GM23248 (cell line): ENCODE data around the gene SUSD6.

Experiments used
- EZH2 ChIP-seq: fragments of 200-600 bp; sonication (generic); IDR thresholded peaks from 2 replicates; pipeline ENCODE4 v1.6.1; 2018; ENCODE audit warnings: antibody characterized with exemption, mild to moderate bottlenecking; ENCODE audit not compliant: insufficient read depth, poor library complexity, severe bottlenecking
- EZH2phosphoT487 ChIP-seq: fragments of 200-600 bp; sonication (generic); IDR thresholded peaks from 2 replicates; pipeline ENCODE4 v1.6.1; 2018; ENCODE audit warnings: antibody characterized with exemption, moderate library complexity, mild to moderate bottlenecking, low read depth; ENCODE audit not compliant: insufficient read depth

DNA sequence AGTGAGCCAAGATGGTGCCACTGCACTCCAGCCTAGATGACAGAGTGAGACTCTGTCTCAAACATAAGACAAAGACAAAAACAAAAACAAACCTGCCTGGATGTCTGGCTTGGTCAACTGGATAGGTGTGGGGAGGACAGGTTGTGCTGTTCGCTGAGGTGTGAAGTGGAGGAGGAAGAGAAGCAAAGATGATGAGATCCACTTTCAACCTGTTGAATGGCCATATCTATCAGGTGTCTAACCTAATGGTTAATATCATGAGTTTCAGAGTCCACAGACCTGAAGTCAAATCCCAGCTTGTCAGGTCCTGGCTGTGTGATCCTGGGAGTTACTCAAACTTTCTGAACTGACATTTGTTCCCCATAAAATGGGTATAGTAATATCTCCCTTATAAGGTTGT lies 27.0 kb upstream of the SUSD6 start:
- no peak for TF ChIP-seq EZH2
- TF ChIP-seq EZH2phosphoT487: no peak
